HepG2 (cell line): ENCODE measurements around the gene ERO1A.

Source experiments
- CBX2 ChIP-seq, 2 experiments: fragments of 200-600 bp in 1 of 2; sonication (generic); formaldehyde crosslinking in 1 of 2; IDR thresholded peaks; 2 replicates each; pipeline versions ENCODE4 v1.7.0 to v1.8.1; 2018 to 2022; ENCODE audit warnings: low read depth in 2 of 2, low read length in 1 of 2, mild to moderate bottlenecking in 1 of 2, missing genetic modification reagents in 1 of 2
- EZH2 ChIP-seq: conservative IDR thresholded peaks from 2 replicates; pipeline ENCODE4 v1.6.1; 2012; ENCODE audit warnings: mild to moderate bottlenecking, low read depth, low read length, moderate library complexity
- GABPA ChIP-seq, 2 experiments: IDR thresholded peaks; 2 replicates each; pipeline ENCODE4 v1.6.1; 2011 to 2016; ENCODE audit warnings: low read depth in 2 of 2, low read length in 1 of 2, missing biosample characterization in 1 of 2, missing genetic modification characterization in 1 of 2
- NR2C2 ChIP-seq: sonication (generic); formaldehyde crosslinking; IDR thresholded peaks from 2 replicates; pipeline ENCODE4 v1.4.0; 2020; ENCODE audit warnings: missing genetic modification reagents, mild to moderate bottlenecking, moderate library complexity, borderline replicate concordance
- POLR2A ChIP-seq, 2 experiments: IDR thresholded peaks; 2 replicates each; pipeline ENCODE4 v1.6.1; 2011; ENCODE audit warnings: low read depth in 2 of 2, low read length in 2 of 2, mild to moderate bottlenecking in 1 of 2, moderate library complexity in 1 of 2; ENCODE audit not compliant: insufficient read depth in 1 of 2
- POLR2AphosphoS5 ChIP-seq: IDR thresholded peaks from 2 replicates; pipeline ENCODE4 v1.6.1; 2012; ENCODE audit warnings: low read depth, low read length
- PPARG ChIP-seq: conservative IDR thresholded peaks from 2 replicates; pipeline ENCODE4 v1.6.1; 2016; ENCODE audit warnings: missing biosample characterization, missing genetic modification reagents
- YEATS2 ChIP-seq: sonication (generic); formaldehyde crosslinking; IDR thresholded peaks from 2 replicates; pipeline ENCODE4 v1.4.0; 2020; ENCODE audit warnings: missing genetic modification reagents, borderline replicate concordance
- ZFP41 ChIP-seq: sonication (generic); formaldehyde crosslinking; IDR thresholded peaks from 2 replicates; pipeline ENCODE4 v1.4.0; 2020; ENCODE audit warnings: mild to moderate bottlenecking, missing genetic modification reagents, borderline replicate concordance
- ZNF329 ChIP-seq: sonication (generic); formaldehyde crosslinking; IDR thresholded peaks from 2 replicates; pipeline ENCODE4 v1.9.0; 2021; ENCODE audit warnings: low read depth, mild to moderate bottlenecking, missing genetic modification reagents
- ZNF589 ChIP-seq: sonication (generic); formaldehyde crosslinking; conservative IDR thresholded peaks from 2 replicates; pipeline ENCODE4 v1.8.0; 2022; ENCODE audit warnings: mild to moderate bottlenecking, moderate library complexity, missing genetic modification reagents
- TF ChIP-seq, protein P1 (sequence below): IDR thresholded peaks from 2 replicates; pipeline ENCODE4 v1.6.1; 2018; ENCODE audit warnings: missing genetic modification reagents
- TF ChIP-seq, protein P2 (sequence below): sonication (generic); formaldehyde crosslinking; IDR thresholded peaks from 2 replicates; pipeline ENCODE4 v1.5.0; 2020; ENCODE audit warnings: mild to moderate bottlenecking, missing genetic modification reagents, moderate library complexity

DNA sequence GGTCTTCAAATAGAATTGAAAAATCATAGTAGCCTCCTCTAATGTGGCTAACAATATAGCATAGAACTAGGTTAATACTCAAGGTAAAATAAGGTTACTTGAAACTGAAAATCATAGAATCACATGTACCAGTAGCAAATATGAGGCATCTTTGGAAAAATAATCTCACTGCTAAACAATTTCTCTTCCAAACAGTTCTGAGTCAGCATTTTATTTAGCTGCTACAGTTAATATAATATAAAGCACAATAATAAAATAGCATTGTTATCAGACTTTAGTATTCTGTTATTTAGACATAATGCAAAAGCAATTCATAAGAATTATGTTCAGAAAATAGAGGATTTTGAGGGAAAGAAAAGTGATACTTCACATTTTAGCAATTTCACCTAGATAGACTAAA lies 35.0 kb downstream of the ERO1A start:
- TF ChIP-seq EZH2, result no peak
- TF ChIP-seq, protein P1, sequence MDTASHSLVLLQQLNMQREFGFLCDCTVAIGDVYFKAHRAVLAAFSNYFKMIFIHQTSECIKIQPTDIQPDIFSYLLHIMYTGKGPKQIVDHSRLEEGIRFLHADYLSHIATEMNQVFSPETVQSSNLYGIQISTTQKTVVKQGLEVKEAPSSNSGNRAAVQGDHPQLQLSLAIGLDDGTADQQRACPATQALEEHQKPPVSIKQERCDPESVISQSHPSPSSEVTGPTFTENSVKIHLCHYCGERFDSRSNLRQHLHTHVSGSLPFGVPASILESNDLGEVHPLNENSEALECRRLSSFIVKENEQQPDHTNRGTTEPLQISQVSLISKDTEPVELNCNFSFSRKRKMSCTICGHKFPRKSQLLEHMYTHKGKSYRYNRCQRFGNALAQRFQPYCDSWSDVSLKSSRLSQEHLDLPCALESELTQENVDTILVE, result no peak
- TF ChIP-seq NR2C2 (CRISPR knock-in tag), result no peak
- no peak for TF ChIP-seq POLR2AphosphoS5
- TF ChIP-seq, protein P2, sequence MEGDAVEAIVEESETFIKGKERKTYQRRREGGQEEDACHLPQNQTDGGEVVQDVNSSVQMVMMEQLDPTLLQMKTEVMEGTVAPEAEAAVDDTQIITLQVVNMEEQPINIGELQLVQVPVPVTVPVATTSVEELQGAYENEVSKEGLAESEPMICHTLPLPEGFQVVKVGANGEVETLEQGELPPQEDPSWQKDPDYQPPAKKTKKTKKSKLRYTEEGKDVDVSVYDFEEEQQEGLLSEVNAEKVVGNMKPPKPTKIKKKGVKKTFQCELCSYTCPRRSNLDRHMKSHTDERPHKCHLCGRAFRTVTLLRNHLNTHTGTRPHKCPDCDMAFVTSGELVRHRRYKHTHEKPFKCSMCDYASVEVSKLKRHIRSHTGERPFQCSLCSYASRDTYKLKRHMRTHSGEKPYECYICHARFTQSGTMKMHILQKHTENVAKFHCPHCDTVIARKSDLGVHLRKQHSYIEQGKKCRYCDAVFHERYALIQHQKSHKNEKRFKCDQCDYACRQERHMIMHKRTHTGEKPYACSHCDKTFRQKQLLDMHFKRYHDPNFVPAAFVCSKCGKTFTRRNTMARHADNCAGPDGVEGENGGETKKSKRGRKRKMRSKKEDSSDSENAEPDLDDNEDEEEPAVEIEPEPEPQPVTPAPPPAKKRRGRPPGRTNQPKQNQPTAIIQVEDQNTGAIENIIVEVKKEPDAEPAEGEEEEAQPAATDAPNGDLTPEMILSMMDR (CRISPR knock-in tag), result no peak
- no peak for TF ChIP-seq POLR2A (IDR thresholded peaks at IDR 0.05; ENCODE audit: insufficient read depth in 1 of 2, low read depth in 2 of 2, low read length in 2 of 2)
- no peak for TF ChIP-seq ZNF329
- TF ChIP-seq CBX2 (IDR thresholded peaks at IDR 0.05; ENCODE audit: low read depth, low read length), result no peak
- TF ChIP-seq CBX2 (CRISPR knock-in tag; IDR thresholded peaks at IDR 0.05; ENCODE audit: low read depth), result no peak
- no peak for TF ChIP-seq ZNF589 (CRISPR knock-in tag)
- no peak for TF ChIP-seq ZFP41 (CRISPR knock-in tag)
- no peak for TF ChIP-seq GABPA (IDR thresholded peaks at IDR 0.05; ENCODE audit: low read depth, low read length)
- TF ChIP-seq GABPA (CRISPR knock-in tag; IDR thresholded peaks at IDR 0.05; ENCODE audit: low read depth), result no peak
- no peak for TF ChIP-seq PPARG
- TF ChIP-seq YEATS2 (CRISPR knock-in tag), result no peak
